CD4-positive, alpha-beta T cell treated with Interleukin-4 for 4 hours (primary cell): ENCODE data around the gene ANXA2.
"Not testable (repeated sequence)": the region's sequence is repeated elsewhere in the genome, so short reads cannot be mapped to it uniquely, and the experiment has no call there.

Experiments used
- DNase-seq: peaks from one replicate; pipeline ENCODE4 v3.0.0-alpha.2; 2020

ANXA2 gene

DNA sequence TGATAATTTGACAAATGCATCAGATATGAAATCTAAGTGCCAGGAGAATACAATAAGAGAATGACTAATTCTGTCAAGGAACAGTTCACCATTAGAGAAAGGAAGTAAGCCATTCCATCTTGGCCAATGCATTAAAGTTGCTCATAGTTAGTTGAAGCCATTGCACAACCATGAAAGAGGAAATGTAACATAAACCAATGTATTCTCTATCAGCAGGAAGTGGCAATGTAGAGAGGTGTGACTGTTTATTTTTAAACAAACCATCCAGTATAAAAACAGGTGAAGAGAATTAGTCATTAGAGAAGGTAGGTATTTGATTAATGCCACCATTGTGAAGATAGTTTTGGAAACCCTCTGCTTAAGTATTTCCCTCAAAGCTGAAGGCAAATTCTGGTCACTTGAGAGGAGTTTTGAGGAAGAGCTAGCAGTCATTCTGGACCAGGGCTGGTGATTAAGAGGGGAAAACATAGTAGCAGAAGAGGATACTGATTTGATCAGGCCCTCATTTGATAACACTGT, 10.7 kb upstream of the ANXA2 start:
- peak; percentile 68 for DNase-seq

GRCh38 chr15:60407415-60407805, 9.6 kb upstream of the ANXA2 start:
- no peak for DNase-seq

DNA sequence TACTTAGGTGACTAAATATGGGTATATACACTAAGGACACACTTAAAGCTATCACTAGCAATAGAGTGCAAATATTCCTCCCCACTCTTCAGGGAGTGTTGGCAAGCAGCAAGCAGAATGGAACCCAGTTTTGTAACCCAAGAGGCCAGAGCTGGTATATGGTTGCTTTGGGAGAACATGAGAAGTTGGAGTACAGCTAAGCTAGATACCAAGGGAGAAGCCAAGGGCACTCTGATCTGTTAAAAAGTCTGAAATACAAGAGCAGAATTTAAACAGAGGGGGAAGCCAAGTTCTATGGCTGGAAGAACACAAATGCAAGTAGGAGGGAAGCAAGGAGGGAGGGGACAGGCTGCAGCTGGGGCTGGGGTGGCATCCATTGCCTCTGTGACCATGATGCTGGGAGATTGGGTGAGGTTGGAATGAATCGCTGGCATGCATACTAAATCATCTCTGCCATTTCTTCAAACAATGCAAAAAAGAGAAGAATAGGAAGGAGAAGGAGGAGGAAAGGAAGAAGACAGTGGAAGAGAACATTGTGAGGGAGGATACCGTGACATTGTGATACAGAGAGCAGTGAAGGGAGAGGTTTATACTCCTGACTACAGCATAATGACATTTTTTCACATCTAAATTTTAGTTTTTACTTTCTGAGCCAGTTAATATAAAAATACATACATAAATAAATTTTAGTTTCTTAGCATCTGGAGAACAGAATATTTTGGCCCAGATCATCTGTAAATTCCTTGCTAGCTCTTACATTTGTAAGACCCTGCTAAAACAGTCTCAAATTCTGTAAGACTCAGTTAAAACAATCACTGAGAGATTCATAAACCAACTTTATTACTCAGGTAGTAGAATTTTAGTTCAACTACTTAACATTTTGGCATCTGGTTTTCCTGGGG, 9.0 kb upstream of the ANXA2 start:
- no peak for DNase-seq

GRCh38 chr15:60405399-60405798, 7.6 kb upstream of the ANXA2 start:
- DNase-seq: no peak

DNA sequence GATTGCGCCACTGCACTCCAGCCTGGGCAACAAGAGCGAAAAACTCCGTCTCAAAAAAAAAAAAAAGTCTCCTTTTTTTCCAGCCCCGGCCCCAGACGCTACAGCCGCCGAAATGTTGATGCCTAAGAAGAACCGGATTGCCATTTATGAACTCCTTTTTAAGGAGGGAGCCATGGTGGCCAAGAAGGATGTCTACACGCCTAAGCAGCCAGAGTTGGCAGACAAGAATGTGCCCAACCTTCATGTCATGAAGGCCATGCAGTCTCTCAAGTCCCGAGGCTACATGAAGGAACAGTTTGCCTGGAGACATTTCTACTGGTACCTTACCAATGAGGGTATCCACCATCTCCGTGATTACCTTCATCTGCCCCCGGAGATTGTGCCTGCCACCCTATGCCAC, 6.6 kb upstream of the ANXA2 start:
- DNase-seq: not testable (repeated sequence)

DNA sequence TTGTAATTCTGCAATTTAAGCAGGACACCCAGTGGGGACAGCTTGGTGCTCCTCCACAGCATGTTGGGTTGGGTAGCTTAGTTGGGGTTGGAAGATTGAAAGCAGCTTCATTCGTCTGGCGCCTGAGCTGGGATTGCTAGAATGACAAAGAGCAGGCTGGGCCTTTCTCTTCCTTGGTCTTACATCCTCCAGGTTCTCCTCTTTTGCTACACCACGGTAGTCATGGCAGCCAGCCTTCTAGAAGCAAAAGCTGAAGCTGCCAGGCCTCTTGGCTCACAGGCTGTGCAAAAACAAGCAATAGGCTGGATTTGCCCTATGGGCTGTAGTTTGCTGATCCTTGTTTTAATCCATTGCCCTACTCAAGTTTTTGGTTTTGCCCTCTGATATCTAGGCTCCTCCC, 3.2 kb upstream of the ANXA2 start:
- no peak for DNase-seq

DNA sequence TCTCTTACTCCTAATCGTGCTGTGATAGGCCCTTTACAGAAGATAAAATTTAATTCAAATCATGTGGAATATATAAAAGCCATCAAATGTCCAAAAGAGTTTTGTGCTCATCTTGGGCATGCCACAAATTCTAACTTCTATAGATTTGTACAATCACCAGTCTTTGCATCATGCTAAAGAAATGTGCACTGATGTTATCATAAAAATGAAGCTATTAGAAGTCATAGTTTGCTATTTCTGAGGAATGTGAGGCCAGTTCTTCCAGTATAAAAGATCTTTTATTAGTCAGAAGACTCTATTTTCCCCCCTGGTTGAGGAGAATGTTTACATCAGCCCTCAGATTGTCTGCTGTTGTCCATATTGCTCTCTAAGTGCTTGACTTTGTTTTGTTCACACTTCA, 2.1 kb upstream of the ANXA2 start:
- DNase-seq: no peak

- DNase-seq: no peak
These were observed 1.6 kb upstream of the ANXA2 start for GRCh38 chr15:60399246-60399915.

- DNase-seq: peak; percentile 74
These were observed 621 bp downstream of the ANXA2 start for GRCh38 chr15:60396958-60397771.

- no peak for DNase-seq
These were observed 1.2 kb downstream of the ANXA2 start for GRCh38 chr15:60396560-60396957.

GRCh38 chr15:60396100-60396499, 1.7 kb downstream of the ANXA2 start:
- DNase-seq: no peak

DNA sequence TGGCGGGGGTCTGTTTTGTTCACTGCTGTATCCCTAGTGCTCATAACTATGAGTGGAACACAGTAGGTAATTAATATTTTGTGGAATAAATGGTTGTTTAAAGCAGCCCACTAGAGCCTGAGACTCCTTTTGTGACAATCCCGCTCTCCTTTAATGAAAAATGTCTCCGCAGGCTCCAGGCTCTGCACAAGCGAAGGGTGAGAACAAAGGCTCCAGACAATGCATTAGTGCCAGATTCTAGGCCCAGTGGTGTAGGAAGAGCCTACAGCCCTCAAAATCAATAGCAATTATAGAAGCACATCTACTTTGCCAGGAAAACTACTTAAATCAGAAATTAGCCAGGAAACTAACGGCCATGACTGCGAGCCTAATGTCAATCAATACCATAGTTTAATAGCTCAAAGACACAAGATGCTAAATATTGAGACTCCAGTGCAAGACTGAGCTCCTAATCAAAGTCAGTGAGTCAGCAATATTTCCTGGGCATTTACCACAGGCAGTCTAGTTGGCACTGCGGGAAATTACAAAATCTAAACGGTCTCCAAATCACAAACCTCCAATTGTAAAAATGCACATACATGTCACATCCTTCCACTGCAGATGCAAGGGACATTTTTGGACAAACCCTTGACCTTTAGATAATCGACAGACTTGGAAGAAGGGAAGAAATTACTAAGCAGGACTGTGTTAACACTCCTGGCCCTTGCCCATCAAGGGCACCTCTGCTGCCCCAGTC, 2.3 kb downstream of the ANXA2 start:
- DNase-seq: no peak

GRCh38 chr15:60394689-60395097, 3.1 kb downstream of the ANXA2 start:
- DNase-seq: no peak

DNA sequence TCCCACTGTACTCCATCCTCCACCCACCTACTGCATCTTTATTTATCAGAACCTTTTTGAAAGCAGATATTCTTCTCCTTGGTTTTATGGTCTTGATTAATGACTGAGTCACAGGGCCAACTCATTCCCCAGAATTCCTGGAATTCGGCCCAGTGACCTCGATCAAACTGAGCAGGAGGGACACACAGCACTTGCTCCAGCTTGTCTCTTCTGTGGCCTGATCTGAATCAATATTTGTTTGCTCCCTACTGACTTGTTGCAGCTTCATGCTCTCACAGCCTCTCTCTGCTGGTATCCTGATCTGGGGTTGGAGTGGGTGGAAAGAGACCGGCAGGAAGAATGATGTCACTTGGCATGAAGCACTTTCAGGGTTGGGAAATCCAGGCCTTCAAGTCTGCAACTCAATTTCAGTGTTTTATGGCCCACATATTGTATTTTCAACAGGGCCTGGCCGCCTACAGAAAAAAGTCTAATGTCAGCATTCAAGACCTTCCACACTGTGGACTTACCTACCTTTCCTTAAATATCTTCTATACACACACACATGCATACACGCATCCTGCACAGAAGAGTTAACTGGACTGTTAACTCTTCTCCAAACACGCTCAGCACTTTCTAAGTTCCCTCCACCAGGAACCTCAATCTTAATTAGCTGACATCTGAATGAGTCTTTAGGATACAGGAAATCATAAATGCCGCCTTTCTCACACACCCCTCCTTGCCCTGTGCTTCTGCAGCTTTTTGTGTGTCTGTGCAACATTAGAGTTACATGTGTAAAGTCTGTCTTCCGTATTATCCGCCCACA, 4.6 kb downstream of the ANXA2 start:
- no peak for DNase-seq

DNA sequence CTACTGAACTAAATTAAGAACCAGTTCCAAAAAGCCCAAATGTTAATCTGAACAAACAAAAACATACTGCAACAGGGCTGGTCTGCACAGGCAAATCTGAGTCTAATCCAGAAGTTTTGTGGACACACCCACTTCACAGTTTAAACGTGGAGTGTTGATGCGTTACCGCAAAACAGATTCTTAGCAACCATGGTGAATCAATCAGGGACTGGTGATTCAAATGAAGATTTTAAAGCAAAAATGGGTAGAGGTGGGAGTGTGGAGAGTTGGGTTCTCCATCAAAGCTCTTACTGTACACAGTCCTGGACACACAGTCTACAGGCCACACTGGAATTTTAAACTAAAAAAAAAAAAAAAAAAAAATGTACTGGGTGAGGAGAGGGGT, 5.2 kb downstream of the ANXA2 start:
- DNase-seq: peak; percentile 81

DNA sequence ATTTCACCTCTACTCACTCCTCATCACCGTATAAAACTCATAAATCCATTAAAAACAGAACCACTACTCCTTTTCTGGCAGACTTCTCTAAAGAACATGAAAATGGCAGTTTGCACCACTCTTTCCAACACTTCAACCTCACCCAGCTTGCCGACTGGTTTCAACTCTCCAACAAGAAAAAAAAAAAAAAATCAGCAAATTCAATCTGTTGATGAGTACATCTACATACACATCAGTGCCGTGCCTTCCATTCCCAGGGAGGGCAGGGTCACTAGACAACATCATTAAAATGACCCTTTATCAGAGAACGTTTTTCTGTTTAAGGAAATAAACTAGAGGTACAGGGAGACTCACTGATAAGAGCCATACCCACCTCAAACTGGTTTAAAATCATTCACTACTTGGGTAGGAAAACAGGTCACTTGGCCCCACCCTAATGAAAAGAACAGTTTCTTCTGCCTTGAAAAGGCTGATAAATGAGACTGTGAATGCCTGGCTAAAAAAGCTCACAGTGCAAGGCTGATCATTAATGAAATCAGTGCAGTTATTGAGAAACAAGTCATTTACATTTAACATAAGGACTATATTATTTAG, 6.0 kb downstream of the ANXA2 start:
- no peak for DNase-seq

DNA sequence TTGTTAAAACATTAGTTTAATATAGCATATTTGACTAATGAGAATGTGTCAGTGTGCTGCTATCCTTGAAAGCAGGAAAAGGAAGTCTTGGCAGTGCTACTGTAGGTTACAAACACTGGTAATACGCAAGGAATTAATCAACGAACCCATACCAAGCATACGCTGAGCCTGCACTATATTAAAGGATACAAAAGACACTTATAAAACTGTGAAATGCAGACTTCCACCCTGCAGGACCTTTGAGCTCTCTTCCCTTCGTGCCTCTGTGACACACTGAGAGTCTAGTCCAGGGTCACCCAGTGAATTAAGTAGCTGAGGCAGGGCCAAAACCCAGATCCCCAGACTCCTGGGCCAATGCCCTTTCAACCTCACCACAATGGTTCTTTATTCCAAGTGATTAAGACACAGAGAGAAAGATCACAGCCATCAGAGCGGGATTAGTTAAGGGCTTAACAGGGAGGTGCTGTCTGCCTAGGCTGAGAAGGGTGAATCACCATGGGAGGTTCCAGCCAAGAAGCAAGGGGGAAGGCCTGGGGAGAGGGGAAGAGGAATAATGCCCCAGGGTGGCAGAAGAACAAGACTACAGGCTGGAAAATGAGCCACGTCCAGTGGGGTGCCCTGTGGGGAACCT, 6.8 kb downstream of the ANXA2 start:
- peak; percentile 29 for DNase-seq

DNA sequence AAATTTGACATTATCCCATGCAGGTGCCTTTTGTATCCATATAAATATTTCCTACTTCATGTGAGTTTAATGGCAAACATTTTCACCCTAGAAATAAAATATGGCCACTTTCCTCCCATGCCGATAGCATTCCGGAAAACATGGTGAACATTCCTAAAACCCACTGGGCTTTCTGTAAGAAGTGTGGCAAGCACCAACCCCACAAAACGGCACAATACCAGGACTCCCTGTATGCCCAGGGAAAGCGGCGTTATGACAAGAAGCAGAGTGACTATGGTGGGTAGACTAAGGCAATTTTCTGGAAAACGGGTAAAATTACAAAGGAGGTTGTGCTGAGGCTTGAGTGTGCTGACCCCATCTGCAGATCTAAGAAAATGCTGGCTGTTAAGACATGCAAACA, 7.6 kb downstream of the ANXA2 start:
- DNase-seq: no peak

- peak; percentile 72 for DNase-seq
These were observed 8.3 kb downstream of the ANXA2 start for GRCh38 chr15:60389261-60390077.

- no peak for DNase-seq
These were observed 10.5 kb downstream of the ANXA2 start for GRCh38 chr15:60387321-60387720.
